ENCODE results near the gene APOO. TPM values are rescaled to one million over a fixed set of nuclear protein-coding genes. Genes with fewer than 3 reads are reported as not detected.

Gene APOO
- total and polyA plus RNA-seq, 11 donors, result 41.0 to 113 (median 92.2) TPM

GRCh38 chrX:23939203-23939602, 31.5 kb upstream of the APOO start:
- H3K27ac ChIP-seq, result no peak overlapping the region
- no peak for DNase-seq
- no peaks in the 10 kb centered on the region for H3K36me3 ChIP-seq
- H3K9me3 ChIP-seq, result no peaks in the 10 kb centered on the region
- no peaks in the 10 kb centered on the region for H3K4me1 ChIP-seq
- H3K27me3 ChIP-seq, result peaks cover 0 to 31% (median 0%) of the 10 kb centered on the region in 9 donors
- TF ChIP-seq, protein P1, sequence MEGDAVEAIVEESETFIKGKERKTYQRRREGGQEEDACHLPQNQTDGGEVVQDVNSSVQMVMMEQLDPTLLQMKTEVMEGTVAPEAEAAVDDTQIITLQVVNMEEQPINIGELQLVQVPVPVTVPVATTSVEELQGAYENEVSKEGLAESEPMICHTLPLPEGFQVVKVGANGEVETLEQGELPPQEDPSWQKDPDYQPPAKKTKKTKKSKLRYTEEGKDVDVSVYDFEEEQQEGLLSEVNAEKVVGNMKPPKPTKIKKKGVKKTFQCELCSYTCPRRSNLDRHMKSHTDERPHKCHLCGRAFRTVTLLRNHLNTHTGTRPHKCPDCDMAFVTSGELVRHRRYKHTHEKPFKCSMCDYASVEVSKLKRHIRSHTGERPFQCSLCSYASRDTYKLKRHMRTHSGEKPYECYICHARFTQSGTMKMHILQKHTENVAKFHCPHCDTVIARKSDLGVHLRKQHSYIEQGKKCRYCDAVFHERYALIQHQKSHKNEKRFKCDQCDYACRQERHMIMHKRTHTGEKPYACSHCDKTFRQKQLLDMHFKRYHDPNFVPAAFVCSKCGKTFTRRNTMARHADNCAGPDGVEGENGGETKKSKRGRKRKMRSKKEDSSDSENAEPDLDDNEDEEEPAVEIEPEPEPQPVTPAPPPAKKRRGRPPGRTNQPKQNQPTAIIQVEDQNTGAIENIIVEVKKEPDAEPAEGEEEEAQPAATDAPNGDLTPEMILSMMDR (IDR thresholded peaks at IDR 0.05), result no peak
- no peak for TF ChIP-seq POLR2A (IDR thresholded peaks at IDR 0.05)
- H3K4me3 ChIP-seq, result no peak overlapping the region
- intact Hi-C loops (cut with DNase I), result no loop called here
- no peak for ATAC-seq
- WGBS, 4 donors, result 53 to 77% (median 66%) methylated on average over 1 of the region's 1 CpG

GRCh38 chrX:23938690-23939089, 31.0 kb upstream of the APOO start:
- H3K4me1 ChIP-seq, result no peaks in the 10 kb centered on the region
- no peaks in the 10 kb centered on the region for H3K9me3 ChIP-seq
- TF ChIP-seq, protein P1 (IDR thresholded peaks at IDR 0.05), result no peak
- no peak for TF ChIP-seq POLR2A (IDR thresholded peaks at IDR 0.05)
- H3K27ac ChIP-seq, result no peak overlapping the region
- intact Hi-C loops (cut with DNase I), result no loop called here
- H3K4me3 ChIP-seq, result no peak overlapping the region
- no peak for DNase-seq
- peaks cover 0 to 27% (median 0%) of the 10 kb centered on the region in 9 donors for H3K27me3 ChIP-seq
- no peaks in the 10 kb centered on the region for H3K36me3 ChIP-seq
- ATAC-seq, result no peak
- WGBS, 4 donors, result 84 to 87% (median 85%) methylated on average over 1 of the region's 1 CpG

DNA sequence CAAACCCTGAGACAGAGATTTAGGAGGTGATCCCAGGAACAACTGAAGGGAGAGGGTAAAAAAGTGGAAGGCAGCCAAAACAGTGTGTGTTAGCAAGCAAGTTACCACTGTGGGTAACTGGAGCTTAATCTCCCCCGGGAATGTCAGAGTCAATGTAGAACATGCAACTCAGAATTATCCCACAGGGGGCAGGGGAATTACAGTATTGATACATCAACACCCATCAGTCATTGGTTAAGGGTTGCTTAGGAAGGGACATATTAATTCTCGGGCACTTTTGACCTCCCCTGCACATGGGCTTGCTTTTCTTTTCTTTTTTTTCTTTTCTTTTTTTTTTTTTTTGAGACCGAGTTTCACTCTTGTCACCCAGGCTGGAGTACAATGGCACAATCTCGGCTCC, 29.4 kb upstream of the APOO start:
- Histone ChIP-seq H3K9me3 (no peaks in the 10 kb centered on the region), H3K27me3 (peaks cover 0 to 32% (median 0%) of the 10 kb centered on the region in 9 donors), H3K27ac (no peak overlapping the region), H3K4me3 (no peak overlapping the region), H3K4me1 (no peaks in the 10 kb centered on the region), H3K36me3 (no peaks in the 10 kb centered on the region)
- intact Hi-C loops (cut with DNase I), result no loop called here
- TF ChIP-seq POLR2A (IDR thresholded peaks at IDR 0.05), result no peak
- TF ChIP-seq, protein P1 (IDR thresholded peaks at IDR 0.05), result no peak
- ATAC-seq (no peak), DNase-seq (no peak)
- 58 to 70% (median 65%) methylated on average over 4 of the region's 4 CpGs for WGBS, 4 donors

DNA sequence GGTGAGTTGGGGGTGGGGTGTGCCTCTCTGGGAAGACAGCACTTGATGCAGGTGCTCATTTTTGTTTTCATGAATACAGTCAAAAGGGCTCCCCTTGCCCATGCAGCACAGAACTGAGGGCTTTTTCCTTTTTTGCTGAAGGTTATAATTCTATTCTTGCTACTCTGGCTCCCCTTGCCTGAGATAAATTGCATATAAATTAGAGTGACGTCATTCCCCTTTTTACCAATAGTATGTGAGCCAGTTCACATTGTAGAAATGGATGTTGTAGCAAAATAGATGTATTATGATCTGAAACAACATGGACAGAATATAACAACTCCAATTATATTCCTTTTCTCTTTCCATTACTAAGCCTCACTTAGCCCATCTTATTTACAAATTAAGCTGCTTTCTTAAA, 28.4 kb upstream of the APOO start:
- no peaks in the 10 kb centered on the region for H3K9me3 ChIP-seq
- intact Hi-C loops (cut with DNase I), result no loop called here
- peaks cover 0 to 7% (median 0%) of the 10 kb centered on the region in 12 donors for H3K4me1 ChIP-seq
- no peak for DNase-seq
- ATAC-seq, result no peak
- peaks cover 0 to 29% (median 0%) of the 10 kb centered on the region in 9 donors for H3K27me3 ChIP-seq
- H3K27ac ChIP-seq, result no peak overlapping the region
- H3K36me3 ChIP-seq, result no peaks in the 10 kb centered on the region
- 26 to 44% (median 33%) methylated on average over 1 of the region's 1 CpG for whole genome bisulfite sequencing, 4 donors
- no peak for TF ChIP-seq POLR2A (IDR thresholded peaks at IDR 0.05)
- TF ChIP-seq, protein P1 (IDR thresholded peaks at IDR 0.05), result no peak
- no peak overlapping the region for H3K4me3 ChIP-seq
